H9 (cell line): ENCODE data around the gene SMTN. TPM values are rescaled to one million over a fixed set of nuclear protein-coding genes. Genes with fewer than 3 reads are reported as not detected.

Source experiments
- DNase-seq: peaks from one replicate; pipeline ENCODE4 v3.0.0-alpha.2; 2017
- H2AFZ ChIP-seq: one replicate; pipeline ENCODE4 v1.6.1; 2013; ENCODE audit warnings: mild to moderate bottlenecking, low read length, control low read depth, moderate library complexity
- H2AK5ac ChIP-seq: 2 replicates; pipeline ENCODE4 v1.6.1; 2013; ENCODE audit warnings: low read length, control low read depth, mixed read lengths; ENCODE audit not compliant: insufficient read length
- H2BK120ac ChIP-seq: one replicate; pipeline ENCODE4 v1.6.1; 2013; ENCODE audit warnings: low read depth, mild to moderate bottlenecking, low read length, control low read depth, inconsistent platforms; ENCODE audit not compliant: poor library complexity, severe bottlenecking
- H2BK12ac ChIP-seq: 2 replicates; pipeline ENCODE4 v1.6.1; 2013; ENCODE audit warnings: low read length, control low read depth, mixed read lengths, low read depth; ENCODE audit not compliant: insufficient read length
- H2BK15ac ChIP-seq: 2 replicates; pipeline ENCODE4 v1.6.1; 2013; ENCODE audit warnings: low read depth, low read length, control low read depth
- H2BK20ac ChIP-seq: one replicate; pipeline ENCODE4 v1.6.1; 2013; ENCODE audit warnings: low read depth, mild to moderate bottlenecking, low read length, control low read depth, inconsistent platforms; ENCODE audit not compliant: poor library complexity, severe bottlenecking
- H2BK5ac ChIP-seq: 2 replicates; pipeline ENCODE4 v1.6.1; 2013; ENCODE audit warnings: low read length, control low read depth, mixed read lengths; ENCODE audit not compliant: insufficient read length
- H3K14ac ChIP-seq: 2 replicates; pipeline ENCODE4 v1.6.1; 2013; ENCODE audit warnings: low read length, control low read depth; ENCODE audit not compliant: insufficient read depth
- H3K18ac ChIP-seq: 2 replicates; pipeline ENCODE4 v1.6.1; 2013; ENCODE audit warnings: low read depth, mild to moderate bottlenecking, mixed read lengths, low read length, control low read depth; ENCODE audit not compliant: insufficient read length
- H3K23ac ChIP-seq: 2 replicates; pipeline ENCODE4 v1.6.1; 2013; ENCODE audit warnings: low read length, control low read depth, mixed read lengths, low read depth; ENCODE audit not compliant: insufficient read length
- H3K23me2 ChIP-seq: 2 replicates; pipeline ENCODE4 v1.6.1; 2013; ENCODE audit warnings: low read depth, mild to moderate bottlenecking, mixed read lengths, low read length, control low read depth; ENCODE audit not compliant: insufficient read length, poor library complexity, severe bottlenecking
- H3K27ac ChIP-seq: 2 replicates; pipeline ENCODE4 v1.5.1; 2013; ENCODE audit warnings: low read length, control low read depth, mixed read lengths, low read depth; ENCODE audit not compliant: insufficient read length
- H3K27me3 ChIP-seq: 2 replicates; pipeline ENCODE4 v1.6.1; 2013; ENCODE audit warnings: low read length, control low read depth, inconsistent platforms; ENCODE audit not compliant: insufficient read depth
- H3K4ac ChIP-seq: 2 replicates; pipeline ENCODE4 v1.6.1; 2013; ENCODE audit warnings: low read depth, mild to moderate bottlenecking, control low read depth, inconsistent platforms, low read length, moderate library complexity
- H3K4me1 ChIP-seq: 2 replicates; pipeline ENCODE4 v1.6.1; 2013; ENCODE audit warnings: low read length, control low read depth, inconsistent platforms; ENCODE audit not compliant: insufficient read depth
- H3K4me2 ChIP-seq: 2 replicates; pipeline ENCODE4 v1.6.1; 2013; ENCODE audit warnings: low read length, control low read depth, mixed read lengths; ENCODE audit not compliant: insufficient read length, insufficient read depth
- H3K56ac ChIP-seq: 2 replicates; pipeline ENCODE4 v1.6.1; 2013; ENCODE audit warnings: low read depth, mild to moderate bottlenecking, mixed read lengths, low read length, control low read depth; ENCODE audit not compliant: insufficient read length
- H3K79me1 ChIP-seq: 2 replicates; pipeline ENCODE4 v1.6.1; 2013; ENCODE audit warnings: low read depth, mild to moderate bottlenecking, moderate library complexity, low read length, control low read depth, inconsistent platforms; ENCODE audit not compliant: insufficient read depth, poor library complexity, severe bottlenecking
- H3K79me2 ChIP-seq: 2 replicates; pipeline ENCODE4 v1.6.1; 2013; ENCODE audit warnings: low read length, control low read depth, inconsistent platforms; ENCODE audit not compliant: insufficient read depth
- H3K9ac ChIP-seq: 2 replicates; pipeline ENCODE4 v1.6.1; 2013; ENCODE audit warnings: low read length, control low read depth, mixed read lengths; ENCODE audit not compliant: insufficient read length; ENCODE audit errors: extremely low read depth
- H3K9me3 ChIP-seq: one replicate; pipeline ENCODE4 v1.6.1; 2013; ENCODE audit warnings: low read depth, low read length, inconsistent platforms; ENCODE audit not compliant: control insufficient read depth
- H3T11ph ChIP-seq: one replicate; pipeline ENCODE4 v1.6.1; 2013; ENCODE audit warnings: mild to moderate bottlenecking, low read length, control low read depth, inconsistent platforms
- H4K20me1 ChIP-seq: one replicate; pipeline ENCODE4 v1.6.1; 2013; ENCODE audit not compliant: control insufficient read depth, insufficient read length, insufficient read depth
- H4K5ac ChIP-seq: 2 replicates; pipeline ENCODE4 v1.6.1; 2013; ENCODE audit warnings: low read depth, mild to moderate bottlenecking, mixed read lengths, low read length, control low read depth; ENCODE audit not compliant: insufficient read length
- H4K8ac ChIP-seq: replicated peaks from 2 replicates; pipeline ENCODE4 v1.6.1; 2013; ENCODE audit warnings: low read length, control low read depth, mixed read lengths, low read depth; ENCODE audit not compliant: insufficient read length
- H4K91ac ChIP-seq: 2 replicates; pipeline ENCODE4 v1.6.1; 2013; ENCODE audit warnings: low read depth, mild to moderate bottlenecking, moderate library complexity, mixed read lengths, low read length, control low read depth; ENCODE audit not compliant: insufficient read length
- H3K27ac Mint-ChIP-seq, 3 experiments: 2 replicates in 2 of 3; 3 replicates in 1 of 3; pipeline ENCODE4 v1.8.0; 2020 to 2021; ENCODE audit warnings: mixed read lengths in 3 of 3, mild to moderate bottlenecking in 1 of 3, moderate library complexity in 1 of 3
- H3K27me3 Mint-ChIP-seq: 2 replicates; pipeline ENCODE4 v1.8.0; 2021; ENCODE audit warnings: low read depth, mild to moderate bottlenecking, moderate library complexity, mixed read lengths
- H3K36me3 Mint-ChIP-seq, 3 experiments: 2 replicates in 2 of 3; 3 replicates in 1 of 3; pipeline ENCODE4 v1.8.0; 2020 to 2021; ENCODE audit warnings: low read depth in 3 of 3, mixed read lengths in 3 of 3; ENCODE audit not compliant: insufficient read depth in 1 of 3
- H3K4me1 Mint-ChIP-seq, 2 experiments: 2 replicates each; pipeline ENCODE4 v1.8.0; 2020; ENCODE audit warnings: mixed read lengths in 2 of 2
- H3K4me3 Mint-ChIP-seq, 2 experiments: 2 replicates in 1 of 2; 3 replicates in 1 of 2; pipeline ENCODE4 v1.8.0; 2020 to 2021; ENCODE audit warnings: mild to moderate bottlenecking in 2 of 2, mixed read lengths in 2 of 2, moderate library complexity in 1 of 2
- H3K9me3 Mint-ChIP-seq, 2 experiments: 2 replicates in 1 of 2; 3 replicates in 1 of 2; pipeline ENCODE4 v1.8.0; 2020; ENCODE audit warnings: mild to moderate bottlenecking in 2 of 2, mixed read lengths in 2 of 2, moderate library complexity in 1 of 2
- WGBS: extraction: QIAGEN DNeasy Blood & Tissue Kit; methylation state at CpG from one replicate; pipeline ENCODE4 v1.1.7; 2013; ENCODE audit warnings: missing lambda C conversion rate, low lambda C conversion rate, mixed read lengths; ENCODE audit not compliant: insufficient read length; ENCODE audit errors: extremely low coverage; 5-methylcytosine and 5-hydroxymethylcytosine counted together
- total RNA-seq: library from RNA; stranded (reverse); gene quantifications from 2 replicates; pipeline ENCODE4 v1.2.1, GENCODE V29; 2021
- TF ChIP-seq, protein P1 (sequence below): fragments of 200-600 bp; sonication (generic); conservative IDR thresholded peaks from 3 replicates; pipeline ENCODE4 v1.8.0; 2021; ENCODE audit warnings: antibody characterized with exemption, mild to moderate bottlenecking

The SMTN gene
- total RNA-seq, 1 experiment from 2014 or later: 23.4 TPM

DNA sequence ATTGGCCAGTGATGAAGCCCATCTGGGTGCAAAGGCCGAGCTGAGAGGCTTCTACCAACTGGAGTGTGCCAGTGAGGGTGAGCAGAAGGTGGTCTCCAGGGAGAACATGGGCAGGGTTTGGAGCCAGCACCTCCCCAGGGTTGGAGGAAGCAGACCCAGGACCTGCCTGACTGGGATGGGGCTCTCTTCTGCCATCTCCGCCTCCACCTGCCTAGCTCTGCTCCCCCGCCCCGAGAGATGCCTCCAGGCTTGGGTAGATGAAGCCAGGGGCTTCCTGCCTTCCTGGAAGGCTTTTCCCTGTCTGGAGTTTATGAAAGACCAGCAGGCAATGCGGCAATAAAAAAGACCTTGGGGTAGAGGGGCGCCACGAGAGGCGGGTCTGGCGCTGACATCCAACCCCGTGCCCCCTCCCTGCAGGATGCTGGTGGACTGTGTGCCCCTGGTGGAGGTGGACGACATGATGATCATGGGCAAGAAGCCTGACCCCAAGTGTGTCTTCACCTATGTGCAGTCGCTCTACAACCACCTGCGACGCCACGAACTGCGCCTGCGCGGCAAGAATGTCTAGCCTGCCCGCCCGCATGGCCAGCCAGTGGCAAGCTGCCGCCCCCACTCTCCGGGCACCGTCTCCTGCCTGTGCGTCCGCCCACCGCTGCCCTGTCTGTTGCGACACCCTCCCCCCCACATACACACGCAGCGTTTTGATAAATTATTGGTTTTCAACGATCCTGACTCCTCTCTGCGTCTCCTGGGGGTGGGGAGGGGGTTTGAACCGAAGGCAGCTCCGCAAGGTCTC lies 23.0 kb downstream of the SMTN start:
- no peaks in the 10 kb centered on the region for H3K79me1 ChIP-seq
- no peak overlapping the region for H2BK15ac ChIP-seq
- H3K18ac ChIP-seq: no peak overlapping the region
- no peak overlapping the region for H2BK12ac ChIP-seq
- H2BK120ac ChIP-seq: no peak overlapping the region
- no peak overlapping the region for H4K91ac ChIP-seq
- H3K4me2 ChIP-seq: no peak overlapping the region
- Mint-ChIP-seq H3K9me3 (0 out of 5 replicates have a peak, but pooled peaks cover 0 to 2% of the 10 kb centered on the region in 2 experiments), H3K4me3 (no peak overlapping the region; a peak in 1 of 5 replicates), H3K4me1 (peaks cover 12 to 32% of the 10 kb centered on the region in 2 experiments), H3K27me3 (peaks cover 27% of the 10 kb centered on the region), H3K36me3 (peaks cover 0 to 1% (median 0%) of the 10 kb centered on the region in 3 experiments; a peak in 2 of 7 replicates), H3K27ac (no peak overlapping the region)
- 0 out of 2 replicates have a peak, but pooled peaks cover 2% of the 10 kb centered on the region for H3K4me1 ChIP-seq
- no peaks in the 10 kb centered on the region for H3K79me2 ChIP-seq
- H3T11ph ChIP-seq: no peak overlapping the region
- H4K5ac ChIP-seq: no peak overlapping the region
- no peaks in the 10 kb centered on the region for H3K9me3 ChIP-seq
- no peak overlapping the region for H2BK5ac ChIP-seq
- H3K27ac ChIP-seq: no peak overlapping the region
- no peak overlapping the region for H3K4ac ChIP-seq
- no peak overlapping the region for H3K56ac ChIP-seq
- no peak overlapping the region for H2BK20ac ChIP-seq
- no peaks in the 10 kb centered on the region for H4K20me1 ChIP-seq
- H4K8ac ChIP-seq: no peak overlapping the region
- H2AFZ ChIP-seq: no peak overlapping the region
- H2AK5ac ChIP-seq: no peak overlapping the region
- no peak overlapping the region for H3K9ac ChIP-seq
- peaks cover 8% of the 10 kb centered on the region for H3K23me2 ChIP-seq
- no CpG with 5 or more reads among the region's 33 CpGs for WGBS
- DNase-seq: no peak
- peaks cover 12% of the 10 kb centered on the region; the same call in 1 of the 2 replicates for H3K27me3 ChIP-seq
- H3K23ac ChIP-seq: no peak overlapping the region
- TF ChIP-seq, protein P1, sequence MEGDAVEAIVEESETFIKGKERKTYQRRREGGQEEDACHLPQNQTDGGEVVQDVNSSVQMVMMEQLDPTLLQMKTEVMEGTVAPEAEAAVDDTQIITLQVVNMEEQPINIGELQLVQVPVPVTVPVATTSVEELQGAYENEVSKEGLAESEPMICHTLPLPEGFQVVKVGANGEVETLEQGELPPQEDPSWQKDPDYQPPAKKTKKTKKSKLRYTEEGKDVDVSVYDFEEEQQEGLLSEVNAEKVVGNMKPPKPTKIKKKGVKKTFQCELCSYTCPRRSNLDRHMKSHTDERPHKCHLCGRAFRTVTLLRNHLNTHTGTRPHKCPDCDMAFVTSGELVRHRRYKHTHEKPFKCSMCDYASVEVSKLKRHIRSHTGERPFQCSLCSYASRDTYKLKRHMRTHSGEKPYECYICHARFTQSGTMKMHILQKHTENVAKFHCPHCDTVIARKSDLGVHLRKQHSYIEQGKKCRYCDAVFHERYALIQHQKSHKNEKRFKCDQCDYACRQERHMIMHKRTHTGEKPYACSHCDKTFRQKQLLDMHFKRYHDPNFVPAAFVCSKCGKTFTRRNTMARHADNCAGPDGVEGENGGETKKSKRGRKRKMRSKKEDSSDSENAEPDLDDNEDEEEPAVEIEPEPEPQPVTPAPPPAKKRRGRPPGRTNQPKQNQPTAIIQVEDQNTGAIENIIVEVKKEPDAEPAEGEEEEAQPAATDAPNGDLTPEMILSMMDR: no peak
- no peak overlapping the region for H3K14ac ChIP-seq
